GM21447 (cell line): ENCODE results near the gene PMFBP1.

Experiments used
- ATAC-seq: cut with Tn5 transposase; IDR thresholded peaks from one replicate; pipeline ENCODE4 v1.9.1; 2021; ENCODE audit not compliant: unreplicated experiment

The PMFBP1 gene

DNA sequence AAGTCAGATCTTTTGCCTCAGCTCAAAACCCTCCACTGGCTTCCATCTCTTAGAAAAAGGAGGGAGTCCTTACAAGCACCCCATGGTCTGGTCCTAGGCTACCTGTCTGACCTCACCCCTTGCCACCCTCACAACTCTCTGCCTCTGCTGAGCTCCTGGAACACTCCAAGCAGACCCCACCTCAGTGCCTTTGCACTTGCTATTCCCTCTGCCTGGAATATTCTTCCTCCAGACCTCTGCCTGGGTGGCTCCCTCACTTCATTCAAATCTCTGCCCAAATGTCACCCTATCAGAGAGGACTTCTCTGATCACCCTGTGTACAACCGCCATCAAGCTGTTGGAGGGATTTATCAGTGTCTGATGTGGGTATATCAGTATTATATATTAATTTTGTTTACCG, 37.4 kb downstream of the PMFBP1 start:
- no peak for ATAC-seq

DNA sequence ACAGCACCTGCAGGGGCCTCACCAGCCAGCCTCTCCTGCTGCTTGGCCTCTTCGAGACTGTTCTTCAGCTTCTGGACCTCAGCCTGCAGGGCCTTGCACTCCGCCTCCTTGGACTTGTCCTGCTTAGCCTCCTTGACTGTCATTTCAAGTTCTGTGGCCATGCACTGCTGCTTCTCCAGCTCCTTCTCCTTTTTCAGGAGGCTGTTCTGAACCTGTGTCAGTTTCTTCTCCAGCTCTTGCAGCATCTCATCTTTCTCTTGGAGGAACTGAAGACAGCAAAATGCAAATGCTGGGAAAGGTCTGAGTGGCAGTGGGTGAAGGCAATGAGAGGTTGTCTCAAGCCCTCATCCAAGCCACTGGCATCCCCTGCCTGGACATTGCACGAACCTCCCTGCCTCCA, 39.2 kb downstream of the PMFBP1 start:
- ATAC-seq, result no peak

DNA sequence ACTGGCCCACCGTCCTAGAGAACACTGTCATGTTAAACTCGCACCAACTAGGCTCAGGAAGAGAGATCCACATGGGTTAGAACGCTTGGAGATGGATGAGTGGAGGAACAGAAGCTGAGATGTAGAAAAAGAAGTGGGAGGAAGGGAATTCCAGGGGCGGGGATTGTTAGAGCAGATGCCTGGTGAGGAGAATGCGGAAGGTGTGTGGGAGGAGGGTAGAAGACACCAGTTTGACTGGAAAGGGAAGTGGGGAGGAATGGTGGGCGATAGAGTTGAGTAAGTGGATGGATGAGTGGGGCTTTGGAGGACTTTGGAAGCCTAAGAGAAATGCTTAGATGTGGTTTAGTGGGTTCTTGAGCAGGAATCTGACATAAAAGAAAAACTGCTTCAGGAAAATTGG, 40.9 kb downstream of the PMFBP1 start:
- ATAC-seq, result no peak

DNA sequence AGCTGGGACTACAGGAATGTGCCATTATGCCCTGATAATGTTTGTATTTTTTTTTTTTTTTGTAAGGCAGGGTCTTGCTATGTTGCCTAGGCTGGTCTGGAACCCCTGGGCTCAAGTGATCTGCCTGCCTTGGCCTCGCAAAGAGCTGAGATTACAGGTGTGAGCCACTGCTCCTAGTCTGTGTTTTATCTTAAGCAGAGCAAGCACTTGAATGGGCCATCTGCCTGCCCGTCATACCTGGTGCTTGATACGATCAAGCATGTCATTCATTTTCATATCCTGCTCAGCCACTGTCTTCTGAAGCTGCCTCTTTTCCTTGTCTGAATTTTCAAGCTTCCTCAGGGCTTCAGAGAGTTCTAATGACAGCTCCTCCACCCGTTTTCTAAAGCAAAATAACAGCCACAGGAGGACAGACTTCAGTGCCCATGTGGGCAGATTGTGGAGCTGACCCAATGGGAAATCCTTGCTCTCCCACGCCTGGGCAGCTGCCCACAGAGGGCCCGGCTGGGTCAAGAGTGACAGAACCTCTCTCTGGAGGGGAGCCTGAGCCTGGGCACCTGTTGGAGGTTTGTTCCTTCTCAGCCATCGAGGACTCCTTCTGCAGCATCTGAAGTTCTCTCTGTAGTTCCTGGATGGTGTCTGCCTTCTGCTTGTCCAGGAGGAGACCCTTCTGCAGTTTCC, 41.8 kb downstream of the PMFBP1 start:
- no peak for ATAC-seq

DNA sequence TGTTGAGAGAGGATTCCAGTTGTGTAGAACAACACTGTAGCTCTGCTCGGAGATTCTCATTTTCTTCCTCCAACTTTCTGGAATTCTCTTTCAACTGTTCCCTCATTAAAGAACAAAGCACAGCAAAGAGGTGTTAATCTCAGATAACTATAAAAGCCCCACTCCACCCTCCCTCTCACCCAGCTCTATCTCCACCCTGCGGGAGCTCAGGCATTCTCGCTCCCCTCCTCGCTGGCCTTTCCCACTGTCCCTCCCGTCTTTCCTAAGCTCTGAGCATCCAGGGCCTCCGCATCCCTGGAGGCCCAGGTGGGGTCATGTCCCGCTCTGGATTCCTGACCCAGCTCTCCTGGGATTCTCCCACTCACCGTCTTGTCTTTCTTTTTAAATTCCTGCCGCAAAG, 43.3 kb downstream of the PMFBP1 start:
- ATAC-seq, result no peak

DNA sequence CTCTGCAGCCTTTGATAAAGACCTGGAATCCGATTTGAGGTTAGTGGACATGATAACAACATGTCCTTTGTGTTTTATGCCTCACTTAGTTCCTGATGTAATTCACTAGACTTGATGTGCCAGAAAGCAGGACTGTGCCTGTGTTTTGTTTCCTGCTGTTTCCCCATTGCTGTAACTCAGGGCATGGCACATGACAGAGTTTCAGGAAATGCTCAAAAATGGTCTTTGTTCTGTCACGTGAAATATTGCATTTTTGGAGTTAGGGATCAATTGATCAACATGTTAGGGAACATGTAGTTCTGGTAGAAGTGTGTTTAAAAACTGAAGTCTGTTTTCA, 45.6 kb downstream of the PMFBP1 start:
- no peak for ATAC-seq

DNA sequence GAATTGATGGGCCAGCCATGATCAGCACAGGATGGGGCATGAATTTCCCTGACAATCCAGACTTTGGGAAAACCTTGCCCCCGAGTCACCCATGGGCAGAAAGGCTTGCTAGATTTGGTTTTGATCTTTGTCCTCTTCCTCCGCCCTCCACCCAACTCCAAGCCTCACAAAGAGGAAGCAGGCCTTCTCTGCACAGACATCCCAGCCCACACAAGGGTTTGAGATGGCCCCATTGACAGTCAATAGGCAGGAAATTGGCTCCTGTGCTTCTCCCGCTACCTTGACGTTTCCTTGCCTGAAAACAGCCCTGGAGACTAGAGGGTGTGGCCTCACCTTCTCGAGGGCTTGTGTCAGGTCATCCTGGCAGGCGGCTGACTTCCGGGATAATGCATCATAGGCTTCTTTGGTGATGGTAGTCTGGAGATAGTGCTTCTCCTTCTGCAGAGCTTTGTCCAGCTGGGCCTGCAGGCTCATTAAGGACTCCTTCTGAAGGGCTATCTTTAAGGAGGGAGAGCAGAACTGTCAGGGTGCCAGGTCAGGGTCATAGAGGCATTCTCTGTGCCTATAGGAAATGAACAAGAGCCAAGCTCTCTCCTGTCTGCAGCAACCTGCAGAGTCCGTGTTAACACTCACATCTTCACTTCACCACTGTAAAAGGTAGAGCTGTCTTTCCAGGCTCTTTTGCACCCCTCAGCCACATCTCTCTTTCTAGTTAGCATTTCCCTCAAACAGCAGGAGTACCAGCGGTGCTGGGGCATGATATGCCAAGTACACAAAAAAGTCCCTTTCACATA, 46.1 kb downstream of the PMFBP1 start:
- ATAC-seq, result no peak

DNA sequence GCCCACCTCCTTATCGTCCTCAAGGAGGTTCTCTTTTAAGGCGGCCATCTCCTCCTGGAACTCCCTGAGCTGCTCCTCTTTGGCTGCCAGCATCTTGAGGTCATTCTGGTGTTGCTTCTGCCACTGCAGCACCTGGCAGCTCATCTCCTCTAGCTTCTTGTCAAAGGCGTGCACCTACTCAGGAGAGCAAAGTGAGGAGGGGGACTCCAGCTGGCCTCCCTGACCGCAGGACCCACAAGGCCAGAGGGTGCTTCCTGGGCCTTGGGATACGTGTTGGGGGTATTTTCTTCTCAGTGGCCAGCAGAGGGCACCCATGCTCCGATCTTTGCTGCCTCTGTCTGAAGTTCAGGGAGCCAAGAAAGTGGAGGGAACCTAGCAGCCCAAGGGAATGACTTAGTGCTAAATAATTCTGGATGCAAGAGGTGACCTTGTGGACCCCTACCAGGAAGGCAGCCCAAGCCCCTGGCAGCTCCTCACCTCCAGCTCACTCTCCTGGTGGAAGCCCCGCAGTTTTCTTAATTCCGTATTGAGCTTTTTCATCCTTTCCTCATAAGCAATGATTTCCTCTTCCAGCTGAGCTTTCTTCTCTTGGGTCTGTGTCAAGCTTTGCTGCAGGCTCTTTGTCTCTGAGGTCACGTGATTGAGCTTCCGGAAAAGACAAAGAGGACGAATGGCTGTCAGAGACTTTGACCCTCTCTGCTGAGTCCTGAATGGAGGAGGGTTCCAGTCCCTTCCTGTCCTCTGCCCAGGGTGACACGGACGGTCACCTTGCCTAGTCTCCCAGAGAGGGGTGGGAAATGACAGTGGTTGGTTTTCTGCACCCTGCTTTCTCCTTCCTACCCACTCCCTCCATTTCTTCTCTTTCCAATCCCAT, 47.0 kb downstream of the PMFBP1 start:
- no peak for ATAC-seq

DNA sequence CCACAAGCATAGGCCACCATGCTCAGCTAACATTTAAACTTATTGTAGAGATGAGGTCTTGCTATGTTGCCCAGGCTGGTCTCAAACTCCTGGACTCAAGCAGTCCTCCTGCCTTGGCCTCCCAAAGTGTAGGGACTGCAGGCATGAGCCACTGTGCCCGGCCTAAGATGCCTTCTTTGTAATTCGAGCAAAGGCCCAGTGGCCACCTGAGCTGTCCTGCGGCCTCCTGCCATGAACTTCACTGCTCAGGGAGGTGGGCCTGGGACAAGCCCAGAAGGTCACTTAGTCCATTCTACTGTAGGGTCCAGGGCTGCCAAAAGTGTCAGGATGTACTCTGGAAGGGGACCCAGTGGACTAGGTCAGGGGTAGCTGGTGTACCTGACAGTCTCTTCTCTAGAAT, 47.8 kb downstream of the PMFBP1 start:
- ATAC-seq, result no peak

DNA sequence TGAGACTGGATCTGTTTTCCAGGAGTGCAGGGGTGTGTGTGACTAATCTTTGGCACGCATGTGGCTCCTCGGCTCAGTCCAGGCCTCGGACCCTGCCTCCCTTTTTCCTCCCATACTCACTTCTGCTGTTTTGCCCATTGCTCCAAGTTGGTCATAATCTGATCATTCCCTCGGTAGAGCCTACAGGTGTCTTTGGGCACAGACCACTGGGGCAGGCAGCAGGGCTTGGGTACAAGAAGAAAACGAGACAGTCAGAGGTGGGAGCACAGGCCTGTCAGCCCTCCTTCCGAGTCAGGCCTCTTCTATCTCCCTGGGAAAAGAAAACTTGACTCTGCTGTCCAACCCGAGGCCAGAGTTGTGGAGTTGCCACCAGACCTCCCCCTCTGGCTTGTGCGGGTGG, 48.5 kb downstream of the PMFBP1 start:
- no peak for ATAC-seq

DNA sequence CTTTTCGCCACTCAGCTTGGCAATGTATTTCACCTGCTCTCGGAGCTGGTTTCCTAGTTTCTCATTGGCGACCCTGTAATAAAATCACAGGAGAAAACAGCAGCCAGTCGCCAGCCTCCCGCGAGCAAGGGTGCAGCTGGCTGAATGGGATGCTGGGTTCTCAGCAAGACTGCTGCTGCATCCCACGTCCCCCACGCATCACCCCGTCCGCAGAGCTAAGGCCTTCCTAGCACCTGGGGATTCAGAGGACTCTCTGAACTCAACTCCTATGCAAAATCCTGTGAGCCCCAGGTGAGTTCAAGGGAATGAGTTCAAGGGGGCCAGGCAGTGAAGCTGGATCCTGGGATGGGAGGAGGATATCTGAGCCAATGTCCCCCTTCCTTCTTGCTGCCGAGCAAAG, 49.0 kb downstream of the PMFBP1 start:
- ATAC-seq, result no peak

DNA sequence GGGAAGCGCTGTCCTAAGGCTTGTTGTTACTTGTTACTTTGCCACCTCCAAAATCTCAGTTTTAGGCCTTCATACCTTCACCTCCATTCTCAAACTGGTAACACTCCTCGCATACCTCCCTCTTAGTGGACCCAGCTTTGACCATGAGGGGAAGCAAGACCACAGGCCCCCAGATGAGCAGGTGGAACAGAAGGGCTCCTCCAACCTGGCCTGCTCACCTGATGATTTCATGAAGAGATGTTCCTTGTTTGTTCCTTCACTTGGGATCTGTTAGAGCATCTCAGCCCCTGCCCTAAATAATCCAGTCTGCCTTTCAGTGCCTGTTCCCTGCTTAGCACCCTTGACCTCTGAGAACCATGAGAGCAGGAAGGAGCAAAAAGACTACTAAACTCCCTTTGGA, 49.6 kb downstream of the PMFBP1 start:
- ATAC-seq, result no peak

DNA sequence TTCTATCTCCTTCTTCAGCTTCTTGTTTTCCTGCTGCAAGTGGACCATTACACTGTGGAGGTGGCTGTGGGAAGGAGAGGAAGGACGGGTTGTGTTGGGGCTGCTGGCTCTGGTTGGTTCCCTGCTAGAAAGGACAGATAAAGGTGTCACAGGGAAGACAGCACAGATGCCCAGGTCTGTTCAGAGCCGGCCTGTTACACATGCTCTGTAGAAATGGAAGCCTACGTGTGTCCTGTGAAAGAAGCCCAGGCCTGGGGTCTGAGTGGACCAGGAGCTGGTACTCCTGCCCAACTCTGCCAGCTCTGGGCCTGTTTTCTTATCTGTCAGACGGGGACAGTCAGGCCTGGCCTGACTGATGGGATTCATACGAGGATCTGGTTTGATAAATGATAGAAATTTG, 51.9 kb downstream of the PMFBP1 start:
- no peak for ATAC-seq

DNA sequence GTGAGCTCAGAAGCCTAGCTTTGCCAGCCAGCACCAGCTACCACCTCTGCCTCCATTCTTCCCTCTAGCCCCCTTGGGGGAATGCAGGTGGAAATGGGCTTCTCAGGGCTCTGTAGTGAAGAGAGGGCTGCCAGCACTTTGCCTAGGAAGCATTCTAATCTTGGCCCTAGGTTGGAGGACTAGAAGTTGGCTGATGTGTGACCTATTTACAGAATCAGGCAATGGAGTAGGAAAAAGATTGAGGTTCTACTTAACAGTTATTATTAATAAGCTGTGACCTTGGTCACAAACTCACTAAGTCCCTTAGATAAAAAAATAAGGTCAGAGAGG, 58.4 kb downstream of the PMFBP1 start:
- ATAC-seq, result no peak

DNA sequence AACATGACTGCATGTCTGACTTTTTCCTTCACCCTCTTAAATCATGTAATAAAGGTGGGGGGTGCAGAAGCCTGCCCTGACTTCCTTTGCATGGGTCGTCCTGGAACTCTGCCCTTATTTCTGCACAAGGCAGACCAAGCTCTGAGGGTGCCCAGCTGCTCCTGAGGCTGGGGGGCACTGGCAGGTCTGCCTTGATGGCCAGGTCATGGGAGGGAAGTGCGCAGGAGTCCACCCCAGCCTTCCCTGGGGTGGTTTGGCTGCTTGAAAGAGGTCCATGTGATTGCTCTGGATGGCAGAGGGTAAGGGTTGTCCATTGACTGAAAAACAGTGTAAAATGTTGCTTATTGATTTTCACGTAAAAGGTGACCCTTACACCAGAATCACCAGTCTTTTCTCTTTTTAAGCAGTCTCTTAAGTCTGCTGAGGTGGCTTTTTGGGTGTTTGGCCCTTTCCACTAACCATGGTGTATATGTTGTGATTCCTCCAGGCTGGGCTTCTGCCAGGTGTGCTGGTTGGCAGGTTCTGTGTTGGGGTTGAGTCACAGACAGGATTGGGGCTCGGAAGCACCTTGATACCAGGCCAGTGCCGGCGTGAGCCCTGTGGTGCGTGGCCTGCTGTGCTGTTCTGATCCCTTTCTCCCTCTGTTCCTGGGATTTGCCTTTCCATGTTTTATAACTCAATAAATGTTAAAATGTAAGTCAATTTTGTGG, 58.9 kb downstream of the PMFBP1 start:
- no peak for ATAC-seq

DNA sequence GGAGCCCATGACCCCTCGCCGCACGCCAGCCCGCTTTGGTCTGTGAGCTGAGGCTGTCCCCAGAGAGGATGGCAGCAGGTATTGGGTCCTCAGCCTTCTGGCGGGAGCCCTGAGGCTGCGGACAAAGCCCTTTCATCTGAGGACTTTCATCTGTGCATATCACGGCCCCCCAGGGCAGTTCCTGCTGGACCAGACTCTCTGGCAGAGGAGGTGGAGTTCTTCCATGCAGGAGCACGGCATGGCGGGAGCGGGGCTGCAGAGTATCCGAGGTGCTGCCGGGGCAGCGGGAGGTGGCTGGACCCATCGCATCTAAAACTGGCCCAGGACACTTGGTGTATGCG, 59.5 kb downstream of the PMFBP1 start:
- no peak for ATAC-seq

DNA sequence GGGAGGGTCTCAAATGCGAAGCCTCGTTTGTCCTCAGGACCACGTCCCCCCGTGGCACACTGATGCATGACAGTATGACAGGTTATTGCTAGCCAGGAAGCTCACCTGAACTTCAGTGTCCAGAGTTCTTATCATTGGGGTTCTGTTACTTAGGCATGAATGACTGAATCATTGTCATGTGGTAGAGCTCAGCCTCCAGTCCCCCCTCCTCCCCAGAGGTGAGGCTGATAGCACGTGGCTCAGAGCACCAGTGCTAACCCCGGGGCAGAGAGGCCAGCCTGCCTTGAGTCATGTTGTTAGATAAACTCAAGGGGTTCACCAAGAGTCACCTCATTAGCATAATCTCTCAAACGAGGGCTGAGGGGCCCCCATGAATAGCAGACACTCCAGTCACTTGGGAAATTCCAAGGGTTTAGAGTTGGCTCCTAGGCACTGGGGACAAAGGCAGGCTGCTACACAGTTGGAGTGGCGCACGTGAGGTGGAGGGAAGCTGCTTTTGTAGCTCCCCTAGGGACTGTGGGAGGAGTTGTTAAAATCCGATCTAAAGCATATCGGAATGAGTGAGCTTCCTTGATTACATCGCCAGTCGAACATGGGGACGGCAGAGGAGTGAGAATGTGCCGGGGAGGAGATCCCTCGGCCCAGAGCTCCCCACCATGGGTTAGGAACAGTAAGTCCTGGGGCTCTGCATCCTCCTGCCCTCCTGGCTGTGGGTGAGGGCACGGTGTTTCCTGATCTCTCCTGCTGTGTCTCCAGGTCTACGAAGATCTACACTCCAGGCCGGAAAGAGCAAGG, 60.1 kb downstream of the PMFBP1 start:
- ATAC-seq, result no peak

DNA sequence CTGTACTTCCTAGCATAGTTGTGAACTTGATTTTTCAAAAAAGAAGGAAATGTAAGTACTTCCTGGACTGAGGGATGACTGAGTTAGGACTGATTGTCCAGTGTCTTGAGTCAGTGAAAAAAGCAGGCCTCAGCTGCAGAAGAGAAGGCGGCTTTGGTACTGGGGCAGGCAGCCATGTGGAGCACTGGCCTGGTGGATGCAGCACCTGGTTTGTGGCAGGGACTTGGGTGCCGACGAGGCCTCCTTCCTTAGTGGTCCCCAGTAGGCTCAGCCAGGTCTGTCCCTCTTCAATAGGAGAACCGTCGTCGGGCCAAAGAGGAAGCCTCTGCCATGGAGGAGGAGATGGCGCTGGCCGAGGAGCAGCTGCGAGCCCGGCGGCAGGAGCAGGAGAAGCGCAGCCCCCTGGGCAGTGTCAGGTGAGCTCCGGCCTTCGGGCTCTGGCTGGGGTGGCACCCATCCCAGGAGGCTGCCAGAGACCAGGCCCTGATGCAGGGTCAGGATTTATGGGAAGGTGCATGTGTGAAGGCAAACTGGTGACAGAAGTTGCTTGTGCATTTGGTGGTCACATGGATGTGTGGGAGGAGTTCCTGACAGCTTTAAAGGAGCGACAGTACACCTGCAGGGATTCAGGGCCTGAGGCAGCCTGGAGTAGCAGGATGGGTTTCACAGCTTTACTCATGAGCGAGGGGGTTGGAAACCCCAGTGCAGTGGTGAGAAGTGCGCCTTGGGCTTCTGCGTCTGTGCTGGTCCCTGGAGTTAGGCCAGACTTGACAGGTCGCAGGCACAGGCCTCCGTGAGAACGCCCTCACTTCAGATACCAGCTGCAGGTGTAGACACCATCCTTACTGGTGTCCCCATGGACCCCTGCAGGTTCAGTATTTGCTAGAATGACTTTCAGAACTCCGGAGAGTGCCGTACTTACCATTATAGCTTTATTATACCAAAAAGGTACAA, 61.0 kb downstream of the PMFBP1 start:
- no peak for ATAC-seq

DNA sequence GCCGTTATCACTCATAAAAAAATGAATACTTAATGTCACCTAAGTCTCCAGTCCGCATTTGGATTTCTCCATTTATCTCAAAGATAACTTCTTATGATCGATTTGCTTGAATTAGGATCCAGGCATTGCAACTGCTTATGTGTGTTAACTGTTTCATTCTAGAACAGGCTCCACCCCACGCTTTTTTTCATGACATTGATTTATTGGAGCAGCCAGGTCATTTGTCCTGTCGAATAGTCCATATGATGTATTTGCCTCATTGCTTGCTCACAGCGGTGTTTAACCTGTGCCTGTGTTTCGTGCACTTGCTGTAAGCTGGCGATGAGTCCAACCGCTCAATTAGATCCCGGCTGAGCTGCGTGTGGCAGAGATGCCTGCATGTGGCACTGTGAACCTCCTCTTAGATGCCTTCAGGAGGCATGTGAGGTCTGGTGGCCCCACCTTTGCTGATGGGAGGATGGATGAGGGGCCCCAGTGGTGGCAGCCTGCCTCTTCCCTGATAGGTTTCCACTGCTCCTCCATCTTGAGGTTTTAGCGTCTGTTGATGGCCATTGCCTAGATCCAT, 61.9 kb downstream of the PMFBP1 start:
- no peak for ATAC-seq
